ENCODE results near the gene NPIPB4.
"Not testable (repeated sequence)": the region's sequence is repeated elsewhere in the genome, so short reads cannot be mapped to it uniquely, and the experiment has no call there.

GRCh38 chr16:21820908-21821465, 36.6 kb downstream of the NPIPB4 start:
- TF ChIP-seq PRDM10 (tag by site-specific recombination; IDR thresholded peaks at IDR 0.05); CTCF (tag by site-specific recombination; IDR thresholded peaks at IDR 0.05); ZBTB7A (tag by site-specific recombination; IDR thresholded peaks at IDR 0.05; ENCODE audit: low read depth); ZBTB10 (tag by site-specific recombination; IDR thresholded peaks at IDR 0.05): not testable (repeated sequence)

All from HEK293 (cell line).